B cell (primary cell): ENCODE results near the gene SP6.

Experiments used
- CTCF ChIP-seq: fragments of 200-600 bp; IDR thresholded peaks from one replicate; pipeline ENCODE4 v1.8.0; 2022; ENCODE audit warnings: antibody characterized with exemption, mild to moderate bottlenecking
- EZH2 ChIP-seq: IDR thresholded peaks from 2 replicates; pipeline ENCODE4 v1.6.1; 2012; ENCODE audit warnings: borderline replicate concordance, low read depth, mild to moderate bottlenecking, moderate library complexity, low read length; ENCODE audit not compliant: insufficient read depth, poor library complexity, severe bottlenecking

GRCh38 chr17:47889734-47890529 is 39.0 kb upstream of the SP6 start:
- peak; percentile 95 for TF ChIP-seq CTCF
- TF ChIP-seq EZH2: no peak
